Measurements from ENCODE around the gene BCAN.

The BCAN gene

DNA sequence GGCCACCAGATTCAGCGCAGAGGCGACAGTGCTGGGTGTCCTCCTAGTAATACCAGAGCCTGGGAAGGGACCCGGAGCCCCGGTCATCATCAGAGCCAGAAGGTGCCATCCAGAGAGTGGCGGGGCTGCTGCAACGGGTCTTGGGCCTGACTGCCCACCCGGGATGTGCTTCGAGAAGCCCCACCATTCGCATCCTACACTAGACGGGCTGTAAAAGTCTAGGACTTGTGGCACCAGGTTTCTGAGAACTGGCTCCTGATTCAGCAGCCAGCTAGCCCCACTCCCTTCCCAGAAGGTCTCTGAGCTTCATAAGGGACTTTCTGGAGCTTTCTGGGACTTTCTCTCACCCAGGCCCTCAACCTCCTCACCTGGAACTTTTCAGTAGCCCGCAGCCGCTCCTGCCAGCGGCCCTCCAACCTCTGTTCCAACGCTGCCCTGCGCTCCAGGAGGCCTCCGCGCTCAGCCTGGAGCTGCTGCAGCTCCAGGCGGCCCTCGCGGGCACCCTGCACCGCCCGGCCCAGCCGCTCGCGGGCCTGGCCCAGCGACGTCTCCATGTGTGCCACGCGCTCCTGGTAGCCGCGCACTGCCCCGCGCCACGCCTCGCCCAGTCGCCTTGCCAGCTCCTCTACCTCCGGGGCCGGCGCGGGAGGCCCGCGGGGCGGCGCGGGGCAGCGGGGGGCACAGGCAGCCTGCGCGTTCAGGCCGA is 34.4 kb downstream of the BCAN start:
- no peak for DNase-seq (ENCODE audit: low read depth in 3 of 3)

DNA sequence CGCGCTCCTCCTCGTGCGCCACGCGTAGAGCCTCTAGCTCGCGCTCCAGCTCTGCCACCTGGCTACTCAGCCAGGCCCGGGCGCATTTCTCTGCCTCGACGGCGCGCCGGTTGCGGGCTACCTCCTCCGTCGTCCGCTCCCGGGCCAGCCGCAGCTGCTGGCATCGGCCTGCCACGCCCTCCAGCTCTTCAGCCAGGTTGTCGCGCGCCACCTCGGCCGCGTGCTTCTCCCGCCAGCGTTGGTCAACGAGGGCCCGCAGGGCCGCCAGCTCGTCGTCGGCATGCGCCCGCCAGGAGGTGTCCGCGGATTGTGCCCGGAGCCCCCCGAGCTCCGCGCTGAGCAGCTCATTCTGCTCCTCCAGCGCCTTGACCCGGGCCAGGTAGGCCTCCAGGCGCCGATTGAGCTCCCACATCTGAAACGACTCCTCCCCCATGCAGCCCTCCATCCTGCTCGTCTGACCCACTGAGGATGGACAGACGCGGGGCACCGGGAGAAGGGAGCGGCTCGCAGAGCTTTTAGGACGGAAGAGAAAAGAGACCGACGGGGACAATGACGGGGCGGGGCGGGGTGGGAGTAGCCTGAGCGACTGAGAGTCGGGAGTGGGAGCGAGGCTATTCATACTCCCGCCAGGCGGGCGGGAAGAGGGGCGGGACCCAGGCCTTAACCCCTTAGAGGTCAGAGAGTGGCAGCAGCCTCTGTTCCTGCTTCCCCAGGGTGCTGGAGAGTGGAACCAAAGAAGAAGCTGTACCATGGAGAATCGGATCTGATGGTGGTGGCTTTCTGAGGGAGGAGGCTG is 35.1 kb downstream of the BCAN start, which contains the start of gene NES:
Gene NES (minus strand): TSS at position 588 of the 796 bp plus-strand sequence. CDS start 143 bp downstream, at position 445.
- DNase-seq (ENCODE audit: low read depth in 3 of 3) = no peak

DNA sequence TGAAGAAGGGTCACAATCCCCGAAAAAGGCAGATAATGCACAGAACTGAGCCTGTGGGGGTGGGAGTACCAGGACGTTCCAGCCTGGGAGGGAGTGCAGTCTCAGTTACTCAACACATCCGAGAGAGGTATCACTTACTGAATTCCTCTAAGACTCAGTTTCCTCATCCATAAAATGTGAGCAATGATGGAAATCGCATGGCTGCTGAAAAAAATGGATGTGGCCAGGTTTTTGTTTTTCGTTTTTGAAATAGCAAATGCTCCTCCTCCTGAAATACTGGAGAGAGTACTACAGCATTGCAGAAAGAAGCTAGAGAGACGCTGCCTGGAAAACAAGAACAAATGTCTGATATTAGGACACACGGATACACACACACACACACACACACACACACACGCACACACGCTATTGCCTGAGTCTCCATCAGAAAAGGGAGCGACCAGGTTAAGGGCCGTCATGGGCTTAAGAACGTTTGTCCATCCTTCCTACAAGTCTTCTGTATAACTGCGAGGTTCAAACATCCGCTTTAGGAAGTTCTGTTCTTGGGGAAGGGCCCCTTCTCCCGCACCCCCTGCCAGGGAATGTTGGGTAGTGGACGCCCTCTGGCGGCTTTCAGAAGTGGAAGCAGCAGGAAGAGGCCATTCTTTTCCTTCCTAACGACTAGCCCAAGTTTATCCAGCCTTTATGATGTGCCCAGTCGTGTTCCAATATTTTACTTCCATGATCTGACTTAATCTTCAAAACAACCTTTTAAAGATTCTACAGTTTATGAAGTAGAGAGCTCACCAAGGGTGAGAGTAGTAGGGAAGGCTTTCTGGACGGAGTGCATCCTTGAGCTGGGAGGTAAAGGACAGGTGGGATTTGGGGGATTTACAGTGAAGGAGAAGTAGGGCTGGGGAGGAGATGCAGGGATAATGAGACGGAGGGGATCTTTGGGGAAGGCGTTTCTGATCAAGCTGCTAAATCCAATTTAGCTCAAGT is 36.0 kb downstream of the BCAN start:
- DNase-seq (ENCODE audit: low read depth in 3 of 3) = no peak

DNA sequence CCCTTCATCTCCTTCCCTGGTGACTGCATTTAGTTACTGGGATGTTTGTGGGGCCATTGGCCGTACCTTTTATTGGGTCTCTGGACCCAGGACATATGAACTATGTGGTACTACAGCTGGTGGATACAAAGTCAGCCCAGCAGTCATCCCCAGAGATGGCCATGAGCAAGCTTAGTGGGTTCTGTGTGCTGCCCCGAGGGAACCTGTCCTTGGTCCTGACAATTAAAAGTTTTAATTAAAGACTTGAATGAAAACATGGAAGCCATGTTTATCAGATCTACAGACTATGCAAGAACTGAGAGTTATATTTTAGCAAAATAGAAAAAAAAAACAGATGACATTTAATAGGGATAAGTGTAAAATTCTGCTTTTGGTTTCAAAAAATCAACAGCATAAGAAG is 38.1 kb downstream of the BCAN start:
- no peak for DNase-seq (ENCODE audit: low read depth in 3 of 3)

DNA sequence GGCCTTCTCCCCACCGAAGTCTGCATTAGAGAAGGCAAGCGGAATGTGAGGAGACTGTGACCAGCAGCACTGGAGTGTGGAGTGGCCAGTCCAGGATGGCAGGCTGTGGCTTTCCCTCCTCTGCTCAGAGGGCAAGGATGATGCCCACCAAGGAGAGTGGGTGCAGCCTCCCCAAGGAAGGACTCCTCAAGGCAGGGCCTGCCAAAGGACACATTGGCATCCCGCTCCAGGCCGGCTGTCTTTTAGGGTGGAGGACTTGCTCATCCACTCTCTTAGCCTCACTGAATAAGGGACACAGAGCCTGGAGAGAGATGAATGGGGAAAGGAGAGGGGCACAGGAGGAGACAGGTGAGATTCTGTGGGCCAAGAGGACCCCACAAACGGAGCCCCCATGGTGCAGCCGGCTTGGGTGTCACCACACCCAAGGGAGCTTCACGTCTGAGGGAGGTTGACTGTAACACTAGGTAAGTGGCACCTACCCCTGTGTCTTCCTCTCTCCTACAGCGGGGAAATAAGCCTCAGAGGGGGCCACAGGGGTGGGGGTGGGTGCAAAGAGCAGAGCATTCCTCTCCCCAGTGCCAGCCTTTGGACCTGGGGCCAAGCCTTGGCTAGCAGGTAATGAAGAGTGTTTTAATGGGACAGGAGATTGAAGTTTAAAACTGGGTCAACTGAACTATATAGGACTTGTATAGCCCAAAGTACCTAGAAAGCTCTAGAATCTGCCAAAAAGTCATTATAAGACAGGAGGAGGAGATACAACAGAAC is 39.5 kb downstream of the BCAN start:
- no peak for DNase-seq (ENCODE audit: low read depth in 3 of 3)

DNA sequence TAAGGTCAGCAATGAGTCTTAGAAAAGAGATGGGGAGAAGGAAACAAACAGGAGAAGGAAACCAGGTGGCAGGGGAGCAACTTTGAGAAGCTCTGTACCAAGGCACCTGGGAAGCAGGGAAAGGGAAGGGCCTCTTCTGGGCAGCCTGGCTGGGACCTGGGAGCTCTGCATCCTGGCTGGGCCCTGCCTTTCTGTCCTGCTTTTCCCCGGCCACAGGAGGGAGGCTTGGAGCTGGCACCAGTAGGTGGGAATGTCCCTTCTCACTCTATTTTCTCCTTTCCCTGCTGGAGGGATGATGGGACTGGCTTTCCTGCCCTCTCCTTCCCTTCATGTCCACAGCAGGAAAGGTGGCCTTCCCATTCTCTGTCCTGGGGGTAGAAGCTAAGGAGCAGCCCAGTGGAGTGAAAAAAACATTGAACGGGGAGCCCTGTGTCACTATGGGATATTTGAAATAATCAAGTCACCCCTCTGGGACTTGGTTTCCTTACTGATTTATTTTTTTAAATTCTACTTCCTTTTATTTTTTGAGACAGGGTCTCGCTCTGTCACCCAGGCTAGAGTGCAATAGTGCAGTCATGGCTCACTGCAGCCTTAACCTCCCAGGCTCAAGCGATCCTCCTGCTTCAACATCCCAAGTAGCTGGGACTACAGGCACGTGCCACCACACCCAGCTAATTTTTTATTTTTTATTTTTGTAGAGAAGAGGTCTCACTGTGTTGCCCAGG is 40.4 kb downstream of the BCAN start:
- DNase-seq (ENCODE audit: low read depth in 3 of 3) = no peak

DNA sequence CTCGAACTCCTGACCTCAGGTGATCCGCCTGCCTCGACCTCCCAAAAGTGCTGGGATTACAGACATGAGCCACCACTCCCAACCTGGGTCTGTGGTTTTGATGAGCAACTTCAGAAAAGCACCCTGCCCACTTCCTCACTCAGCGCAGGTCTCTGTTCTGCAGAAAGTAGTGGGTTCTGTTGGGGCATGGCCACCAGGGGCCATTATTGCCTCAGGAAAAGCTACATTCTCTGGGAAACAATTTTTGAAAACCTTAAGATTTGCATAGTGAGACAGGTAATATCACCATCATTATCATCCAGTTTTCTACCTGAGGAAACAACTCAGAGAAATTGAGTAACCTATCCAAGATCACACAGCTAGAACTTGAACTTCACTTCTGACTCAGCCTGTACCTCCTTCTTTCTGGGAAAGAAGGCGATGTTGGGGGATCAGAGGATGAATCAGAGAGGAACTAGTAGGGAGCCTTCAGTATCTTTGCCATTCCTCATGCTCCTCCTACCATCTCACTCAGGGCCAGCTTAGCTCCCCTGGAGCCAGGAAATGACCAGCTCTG is 42.4 kb downstream of the BCAN start:
- no peak for DNase-seq (ENCODE audit: low read depth in 3 of 3)

DNA sequence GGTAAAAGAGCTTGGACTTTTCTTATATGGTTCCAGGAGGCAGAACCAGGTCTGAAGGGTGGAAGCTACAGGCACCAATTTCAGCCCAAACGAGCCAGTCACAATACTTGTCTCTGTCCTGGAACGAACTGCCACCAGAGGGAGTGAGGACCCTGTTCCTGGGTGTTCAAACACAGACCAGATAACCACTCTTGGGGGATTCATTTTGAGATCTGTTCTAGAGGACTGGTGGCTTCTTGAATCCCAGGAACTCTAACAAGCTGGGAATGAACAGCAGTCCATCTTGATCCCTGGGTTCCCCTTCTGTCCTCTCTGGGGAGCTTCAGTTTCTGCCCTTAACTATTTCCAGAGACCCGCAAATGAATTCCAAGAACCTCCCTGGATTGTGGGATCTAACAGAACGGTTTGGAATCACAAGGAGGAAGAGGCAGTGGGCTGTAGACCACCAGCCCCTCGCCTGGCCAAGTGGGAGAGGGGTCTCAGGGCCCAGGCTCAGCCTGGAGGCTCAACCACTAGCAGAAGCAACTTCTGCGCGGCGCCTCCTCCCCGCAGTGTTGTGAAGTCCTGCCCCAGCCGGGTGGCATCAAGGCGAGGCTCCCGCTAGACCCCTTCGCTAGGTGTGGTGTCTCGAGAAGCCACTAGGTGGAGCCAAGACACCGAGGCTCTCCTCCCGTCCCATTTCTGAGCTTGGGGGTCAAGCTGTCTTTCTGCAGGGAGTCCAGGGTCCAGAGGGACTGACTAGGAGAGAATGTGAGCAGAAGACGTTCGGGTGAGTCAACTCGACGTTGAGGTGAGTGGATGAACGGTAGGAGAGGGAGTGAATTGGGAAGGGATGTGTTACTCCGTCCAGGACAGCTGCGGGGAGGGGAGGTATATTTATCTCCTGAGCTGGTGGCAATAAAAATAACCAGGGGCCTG is 47.4 kb downstream of the BCAN start:
- peak; percentile 51 to 57 (median 54) for DNase-seq (ENCODE audit: low read depth in 3 of 3)

DNA sequence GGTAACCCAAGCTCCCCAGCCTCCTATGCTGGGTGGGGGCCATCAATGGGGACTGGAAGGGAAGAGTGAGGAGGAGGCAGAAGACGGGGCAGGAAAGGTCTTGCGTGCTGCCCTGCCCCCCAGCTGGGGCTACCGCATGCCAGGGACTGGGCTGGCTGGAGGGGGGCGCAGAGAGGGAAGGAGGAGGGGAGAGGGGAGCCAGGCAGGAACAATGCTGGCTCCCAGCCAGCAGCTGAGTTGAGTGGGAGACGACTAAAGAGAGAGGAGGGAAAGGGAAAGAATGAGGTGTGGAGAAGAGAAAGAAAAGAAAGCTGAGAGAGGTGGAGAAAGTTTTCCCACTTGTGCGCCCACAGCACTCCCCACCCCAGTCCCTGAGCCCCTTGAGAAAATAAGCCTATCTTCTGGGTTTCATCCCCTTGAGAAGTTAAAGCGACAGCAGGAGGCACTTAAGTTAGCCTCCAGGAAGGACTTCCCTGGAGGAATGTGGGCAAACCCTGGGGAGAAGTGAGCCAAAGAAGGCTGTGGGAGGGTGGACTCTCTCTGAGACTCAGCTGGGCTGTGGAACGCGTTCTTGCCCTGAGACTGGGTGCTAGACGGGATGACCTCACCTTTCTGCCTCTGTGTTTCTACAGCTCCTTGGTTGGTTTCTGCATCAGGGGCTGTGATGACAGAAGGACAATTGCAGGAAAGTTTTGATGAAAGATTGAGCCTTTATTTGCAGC is 48.2 kb downstream of the BCAN start:
- DNase-seq (ENCODE audit: low read depth in 3 of 3) = no peak

DNA sequence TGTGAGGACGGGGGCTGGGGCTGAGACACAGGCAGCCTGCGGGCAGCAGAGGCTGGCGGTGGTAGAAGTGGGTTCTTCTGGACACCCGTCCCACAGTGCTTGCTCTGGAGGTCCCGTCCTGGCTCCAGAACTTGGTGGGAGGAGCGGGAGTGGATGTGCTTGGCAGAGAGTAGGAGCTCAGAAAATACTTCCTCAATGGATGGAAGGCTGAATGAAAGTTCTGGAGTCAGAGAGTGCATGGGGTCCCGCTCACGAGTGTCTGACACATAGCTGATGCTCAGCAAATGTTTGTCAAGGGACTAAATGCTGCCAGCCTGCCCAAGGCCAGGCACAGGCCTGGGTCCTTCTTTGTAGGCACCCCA is 48.7 kb downstream of the BCAN start:
- DNase-seq (ENCODE audit: low read depth in 3 of 3) = no peak

DNA sequence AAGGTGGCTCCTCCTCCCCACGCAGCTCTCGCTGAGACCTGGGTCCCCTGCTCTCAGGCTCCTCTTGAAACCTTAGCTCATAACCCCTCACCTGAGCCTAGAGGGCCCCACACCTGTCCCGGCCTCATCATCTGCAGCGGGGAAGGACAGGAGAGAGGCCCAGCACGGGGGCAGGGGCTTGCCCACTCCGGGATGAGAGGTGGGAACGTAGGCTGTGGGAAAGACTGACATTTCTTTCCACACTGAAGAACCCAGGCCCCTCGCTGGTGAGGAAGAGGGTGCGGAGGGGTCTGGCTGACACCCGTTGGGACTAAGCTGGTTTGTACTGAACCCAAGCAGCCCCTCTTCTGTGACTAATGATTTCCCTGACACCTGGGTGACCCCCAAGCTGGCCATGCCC is 49.3 kb downstream of the BCAN start:
- no peak for DNase-seq (ENCODE audit: low read depth in 3 of 3)

DNA sequence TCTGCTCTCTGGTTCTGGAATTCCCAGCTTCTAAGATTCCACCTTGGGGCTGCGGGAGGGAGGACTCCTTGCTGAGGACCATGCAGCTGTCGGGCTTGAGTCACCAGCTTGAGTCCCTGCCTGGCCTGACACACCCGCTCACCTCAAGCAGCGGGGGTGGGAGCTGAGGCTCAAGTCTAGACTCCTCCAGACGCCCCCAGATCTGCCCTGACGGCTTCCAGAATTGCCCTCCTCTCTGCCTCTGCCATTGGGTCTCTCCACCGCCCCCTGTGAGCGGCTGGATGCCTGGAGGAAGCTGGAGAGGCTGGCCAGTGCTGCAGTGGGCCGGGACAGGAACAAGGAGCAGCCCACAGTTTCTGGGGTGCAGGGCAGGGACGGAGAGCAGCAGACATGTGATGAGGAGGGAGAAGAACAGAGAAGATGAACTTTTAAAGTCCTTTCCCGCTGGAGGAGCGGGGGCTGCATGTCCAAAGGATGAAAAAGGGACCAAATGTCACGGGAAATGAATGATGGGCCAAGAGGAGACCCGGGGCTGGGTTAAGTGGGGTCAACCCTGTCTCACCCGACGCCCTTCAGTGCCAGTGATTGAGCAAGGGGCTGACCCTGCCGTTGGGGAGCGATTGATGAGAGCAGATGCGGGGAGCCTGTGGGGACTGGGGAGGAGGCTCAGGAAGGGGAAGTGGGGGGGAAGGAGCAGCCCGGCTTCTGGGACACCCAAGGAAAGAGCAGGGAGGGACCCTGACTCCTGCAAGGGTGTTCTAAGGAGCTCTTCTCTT is 49.9 kb downstream of the BCAN start:
- no peak for DNase-seq (ENCODE audit: low read depth in 3 of 3)

DNA sequence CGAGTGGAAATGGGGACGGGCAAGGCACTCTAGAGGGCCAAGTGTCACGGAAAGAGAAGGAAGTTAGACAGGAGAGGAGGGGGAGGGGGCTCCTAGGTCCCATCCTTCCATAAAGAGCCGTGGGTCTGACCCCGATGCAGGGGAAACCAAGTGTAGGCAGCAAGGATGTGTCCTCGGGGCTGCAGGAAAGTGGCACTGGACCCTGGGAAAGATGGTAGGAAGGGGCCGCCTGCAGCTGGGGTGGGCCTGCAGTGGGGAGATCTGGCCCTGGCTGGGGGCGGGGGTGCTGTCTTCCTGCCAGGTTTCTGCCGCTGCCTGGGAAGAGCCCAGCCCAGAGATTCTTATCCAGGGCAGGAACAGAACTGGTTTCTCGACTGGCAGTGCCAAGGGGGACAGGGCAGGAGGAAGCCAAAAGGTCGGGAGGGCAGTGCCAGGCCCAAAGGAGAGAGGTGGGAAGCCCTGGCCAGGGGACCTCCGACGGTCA is 50.6 kb downstream of the BCAN start:
- no peak for DNase-seq (ENCODE audit: low read depth in 3 of 3)

DNA sequence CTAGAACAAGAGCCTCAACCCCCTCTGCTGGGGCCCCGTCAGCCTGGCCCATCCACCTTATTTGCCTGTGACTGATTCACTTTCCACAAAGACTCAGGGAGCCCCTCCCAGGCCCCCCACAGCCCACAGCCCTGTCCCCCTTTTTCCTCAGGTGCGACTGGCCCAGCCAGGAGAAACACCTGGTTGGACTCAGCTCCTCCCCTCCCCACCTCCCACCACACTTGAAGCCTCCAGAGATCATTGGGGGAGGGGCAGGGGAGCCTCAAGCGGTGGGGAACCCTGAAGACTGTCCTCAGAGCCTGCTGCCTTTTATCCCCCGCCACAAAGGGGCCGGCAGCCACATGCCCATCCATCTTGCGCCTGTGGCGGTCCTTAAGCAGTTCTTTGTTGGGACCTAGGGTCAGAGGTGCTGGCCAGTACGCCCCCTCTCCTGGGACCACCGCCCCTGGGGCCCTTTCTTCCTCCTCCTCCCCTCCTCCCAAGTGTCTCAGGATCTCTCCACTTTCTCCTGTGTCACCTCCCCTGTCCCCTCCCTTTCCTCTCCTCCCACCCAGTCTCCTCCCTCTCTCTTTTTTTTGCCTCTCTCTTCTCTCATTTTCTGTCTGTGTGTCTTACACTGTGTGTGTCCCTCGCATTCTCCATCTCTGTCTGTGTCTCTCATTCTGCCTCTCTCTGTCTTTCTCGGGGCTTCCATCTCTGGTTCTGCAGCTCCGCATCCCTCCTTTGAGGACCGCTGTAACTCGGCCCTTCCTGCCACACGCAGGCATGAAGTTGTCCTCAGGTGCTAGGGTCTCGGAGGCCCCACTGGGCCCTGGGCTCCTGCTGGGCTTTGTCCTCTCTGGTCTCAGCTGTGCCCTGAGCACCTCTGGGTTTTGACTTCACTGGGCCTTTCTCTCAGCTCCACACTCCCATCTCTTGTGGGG is 51.3 kb downstream of the BCAN start:
- no peak for DNase-seq (ENCODE audit: low read depth in 3 of 3)

DNA sequence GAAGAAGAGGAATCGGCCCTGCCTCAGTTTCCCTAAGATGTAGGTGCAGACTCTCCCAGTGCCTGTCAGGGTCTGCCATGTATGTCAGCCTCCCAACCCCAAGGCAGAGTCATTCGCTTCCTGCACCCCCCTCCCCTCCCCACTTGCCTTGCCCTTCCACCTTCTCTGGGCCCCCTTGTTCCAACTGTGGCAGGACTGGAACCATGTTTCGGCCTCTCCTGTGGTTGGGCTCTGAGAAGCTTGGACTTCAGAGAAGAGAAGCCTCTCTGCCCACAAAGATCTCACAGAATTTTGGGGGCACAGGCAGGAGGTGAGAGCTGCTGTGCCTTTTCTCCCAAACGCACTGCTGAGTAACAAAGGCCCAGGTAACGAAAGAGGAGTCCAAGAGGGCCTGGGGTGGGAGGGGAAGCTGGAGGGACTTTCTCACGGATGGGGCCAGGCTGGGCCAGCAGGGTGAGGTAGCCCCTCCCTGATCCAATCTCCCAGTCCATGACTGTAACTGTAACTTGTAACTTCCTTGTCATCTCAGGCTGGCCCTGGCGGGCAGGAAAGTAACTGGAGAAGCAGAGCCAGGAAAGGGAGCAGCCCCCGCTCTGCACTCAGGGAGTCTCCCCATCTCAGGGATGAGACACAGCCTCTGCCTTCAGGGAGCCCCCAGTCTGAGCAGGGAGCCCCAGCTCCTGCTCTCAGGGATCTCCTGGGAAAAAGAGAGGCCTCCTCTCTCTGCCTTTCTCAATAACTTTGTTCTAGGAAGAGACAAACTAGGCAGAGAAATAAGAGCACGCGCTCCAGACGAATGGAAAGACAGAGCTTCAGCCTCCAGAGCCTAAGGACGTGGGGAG is 52.2 kb downstream of the BCAN start:
- DNase-seq (ENCODE audit: low read depth in 3 of 3) = no peak

DNA sequence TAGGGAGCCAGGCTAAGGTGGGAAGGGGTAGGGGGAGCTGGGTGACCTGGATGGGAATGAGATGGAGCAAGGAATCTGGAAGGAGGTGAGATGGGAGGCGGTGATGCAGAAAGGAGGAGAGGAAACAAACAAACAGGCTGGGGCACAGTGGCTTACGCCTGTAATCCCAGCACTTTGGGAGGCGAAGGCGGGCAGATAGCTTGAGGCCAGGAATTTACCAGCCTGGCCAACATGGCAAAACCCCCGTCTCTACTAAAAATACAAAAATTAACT is 52.7 kb downstream of the BCAN start:
- no peak for DNase-seq (ENCODE audit: low read depth in 3 of 3)

Data from stimulated activated CD4-positive, alpha-beta T cell treated with anti-CD3 and anti-CD28 coated beads, TNF-alpha, amount 100 ng/mL, for 4 hours (primary cell).